ENCODE measurements around the gene DCANP1.

The DCANP1 gene

DNA sequence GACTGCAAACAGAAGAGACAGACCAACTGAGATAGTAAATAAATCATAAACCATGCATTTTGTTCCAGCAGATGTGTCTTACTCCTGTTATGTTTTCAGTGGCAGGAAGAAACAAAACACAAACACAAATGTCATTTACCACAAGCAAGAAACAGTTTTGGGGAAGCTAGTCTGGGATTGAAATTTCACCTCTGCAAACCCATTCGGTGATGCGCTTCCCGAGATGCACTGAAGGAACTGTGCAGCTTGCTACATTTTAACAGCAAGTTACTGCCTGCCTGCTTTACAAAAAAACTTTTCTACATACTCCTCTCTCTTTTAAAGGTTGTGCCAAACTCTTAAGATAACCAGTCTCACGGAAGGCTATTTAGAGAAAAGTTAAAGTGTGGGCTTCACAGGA is 51.3 kb downstream of the DCANP1 start:
- TF ChIP-seq, protein P1, sequence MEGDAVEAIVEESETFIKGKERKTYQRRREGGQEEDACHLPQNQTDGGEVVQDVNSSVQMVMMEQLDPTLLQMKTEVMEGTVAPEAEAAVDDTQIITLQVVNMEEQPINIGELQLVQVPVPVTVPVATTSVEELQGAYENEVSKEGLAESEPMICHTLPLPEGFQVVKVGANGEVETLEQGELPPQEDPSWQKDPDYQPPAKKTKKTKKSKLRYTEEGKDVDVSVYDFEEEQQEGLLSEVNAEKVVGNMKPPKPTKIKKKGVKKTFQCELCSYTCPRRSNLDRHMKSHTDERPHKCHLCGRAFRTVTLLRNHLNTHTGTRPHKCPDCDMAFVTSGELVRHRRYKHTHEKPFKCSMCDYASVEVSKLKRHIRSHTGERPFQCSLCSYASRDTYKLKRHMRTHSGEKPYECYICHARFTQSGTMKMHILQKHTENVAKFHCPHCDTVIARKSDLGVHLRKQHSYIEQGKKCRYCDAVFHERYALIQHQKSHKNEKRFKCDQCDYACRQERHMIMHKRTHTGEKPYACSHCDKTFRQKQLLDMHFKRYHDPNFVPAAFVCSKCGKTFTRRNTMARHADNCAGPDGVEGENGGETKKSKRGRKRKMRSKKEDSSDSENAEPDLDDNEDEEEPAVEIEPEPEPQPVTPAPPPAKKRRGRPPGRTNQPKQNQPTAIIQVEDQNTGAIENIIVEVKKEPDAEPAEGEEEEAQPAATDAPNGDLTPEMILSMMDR (IDR thresholded peaks at IDR 0.05; ENCODE audit: low read depth, low read length), result no peak
- no peak for DNase-seq (ENCODE audit: extremely low read depth, low read depth)

DNA sequence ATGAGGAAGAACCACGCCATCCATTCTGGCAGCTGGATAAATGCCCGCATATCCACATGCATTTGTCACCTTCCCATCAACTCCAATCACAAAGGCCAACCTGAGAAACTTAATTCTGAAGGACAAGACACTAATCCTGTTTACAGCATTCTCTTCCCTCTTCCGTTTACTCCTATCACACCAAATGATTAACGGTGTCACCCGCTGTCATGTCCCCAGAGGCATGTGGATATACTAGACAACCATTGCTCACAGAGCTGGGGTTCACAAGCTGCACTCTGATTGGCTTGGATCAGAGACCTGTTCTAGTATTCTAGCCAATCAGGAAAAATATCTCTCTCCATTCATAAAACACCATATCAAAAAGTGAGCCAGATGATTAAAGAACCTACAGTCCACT is 51.7 kb downstream of the DCANP1 start:
- DNase-seq (ENCODE audit: extremely low read depth, low read depth), result no peak
- TF ChIP-seq, protein P1 (IDR thresholded peaks at IDR 0.05; ENCODE audit: low read depth, low read length), result no peak
